Memory B cell (primary cell): ENCODE data around the gene FAM219A.

Experiments
- ATAC-seq: fragments of 150-1000 bp; cut with Tn5 transposase; 2 replicates; pipeline ENCODE4 v1.10.0; 2021; ENCODE audit warnings: low read depth, mild to moderate bottlenecking, moderate library complexity
- DNase-seq, 2 donors: peaks; one replicate each; pipeline ENCODE4 v3.0.0; 2022; ENCODE audit warnings: low spot score in 2 of 2
- H3K27ac Mint-ChIP-seq: one replicate; pipeline ENCODE4 v1.8.0; 2022; ENCODE audit warnings: mild to moderate bottlenecking, moderate library complexity, mixed read lengths
- H3K27me3 Mint-ChIP-seq: one replicate; pipeline ENCODE4 v1.8.0; 2022; ENCODE audit warnings: mixed read lengths
- H3K36me3 Mint-ChIP-seq: one replicate; pipeline ENCODE4 v1.8.0; 2022; ENCODE audit warnings: mild to moderate bottlenecking, mixed read lengths
- H3K4me1 Mint-ChIP-seq: one replicate; pipeline ENCODE4 v1.8.0; 2022; ENCODE audit warnings: mixed read lengths
- H3K4me3 Mint-ChIP-seq: one replicate; pipeline ENCODE4 v1.8.0; 2022; ENCODE audit warnings: mild to moderate bottlenecking, moderate library complexity, mixed read lengths
- H3K9me3 Mint-ChIP-seq: one replicate; pipeline ENCODE4 v1.8.0; 2022; ENCODE audit warnings: mixed read lengths

The FAM219A gene, protein sequence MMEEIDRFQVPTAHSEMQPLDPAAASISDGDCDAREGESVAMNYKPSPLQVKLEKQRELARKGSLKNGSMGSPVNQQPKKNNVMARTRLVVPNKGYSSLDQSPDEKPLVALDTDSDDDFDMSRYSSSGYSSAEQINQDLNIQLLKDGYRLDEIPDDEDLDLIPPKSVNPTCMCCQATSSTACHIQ

DNA sequence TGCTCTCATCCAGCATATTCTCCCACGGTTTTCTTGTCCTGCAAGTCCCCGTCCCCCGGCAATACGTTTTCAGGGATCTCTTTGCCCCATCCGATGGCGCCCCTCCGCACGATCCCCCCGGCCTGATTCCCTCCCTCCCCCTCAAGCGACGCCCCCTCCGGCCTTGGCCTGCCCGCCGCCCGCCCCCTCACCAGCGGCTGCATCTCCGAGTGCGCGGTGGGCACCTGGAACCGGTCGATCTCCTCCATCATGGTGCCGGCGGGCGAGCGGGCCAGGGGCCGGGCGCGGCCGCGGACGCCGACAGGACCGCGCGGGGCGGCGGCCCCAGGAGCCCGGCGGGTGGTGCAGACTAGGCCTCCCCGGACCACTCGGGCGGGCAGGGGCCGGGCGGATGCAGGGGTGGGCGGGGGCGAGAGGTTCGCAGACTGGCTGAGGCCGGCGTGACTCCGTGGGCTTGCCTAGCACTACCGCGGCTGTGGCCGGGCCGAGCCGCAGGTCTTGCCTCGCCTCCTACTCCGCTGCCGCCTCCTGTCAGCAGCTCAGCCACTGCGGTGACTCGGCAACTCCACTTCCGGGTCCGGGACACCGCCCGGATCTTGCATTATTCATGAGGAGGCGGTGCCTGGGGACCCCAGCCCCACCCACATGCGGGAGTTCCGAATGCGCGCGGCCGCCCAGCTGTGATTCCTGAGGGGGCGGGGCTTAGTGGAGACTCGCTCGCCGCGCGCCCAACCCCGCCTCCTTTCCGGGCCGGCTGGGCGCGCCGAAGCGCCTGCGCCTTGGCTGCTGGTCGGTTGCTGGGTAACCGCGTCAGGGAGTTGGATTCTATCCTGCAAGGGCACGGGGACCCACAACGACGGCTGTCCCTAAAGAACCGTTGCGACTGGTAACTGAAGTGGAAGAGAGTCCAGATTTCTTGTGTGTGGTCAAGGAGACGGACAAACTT lies at the start of gene FAM219A, which contains the start of gene DNAI1:
Gene FAM219A (minus strand): TSS at position 558 of the 946 bp plus-strand sequence. CDS start 307 bp downstream, at position 251.
Gene DNAI1 (plus strand): TSS at position 793 of the 946 bp plus-strand sequence. CDS start 201 bp downstream, outside the sequence.
- no peaks in the 10 kb centered on the region for H3K9me3 Mint-ChIP-seq

DNA sequence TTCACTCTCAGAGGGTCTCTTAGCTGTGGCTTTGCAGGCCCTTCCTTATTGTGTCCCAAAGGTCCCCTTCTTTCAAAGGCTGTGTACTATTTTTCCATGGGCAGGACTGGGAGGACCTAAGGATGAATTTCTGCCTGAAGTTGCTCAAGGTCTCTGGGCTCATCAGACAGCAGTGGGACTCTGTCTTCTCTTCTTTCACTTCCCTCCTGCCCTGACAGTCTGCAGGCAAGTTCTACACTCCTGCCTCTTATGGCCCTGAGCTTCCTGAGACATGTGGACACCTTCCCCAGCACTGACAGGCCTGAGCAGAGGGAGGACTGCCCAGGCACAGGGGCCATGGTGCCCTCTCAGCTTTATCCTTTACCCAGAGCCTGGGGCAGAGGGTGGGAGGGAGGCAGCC lies 49.6 kb upstream of the FAM219A start:
- Mint-ChIP-seq H3K9me3 (no peaks in the 10 kb centered on the region), H3K4me3 (no peak overlapping the region), H3K4me1 (no peaks in the 10 kb centered on the region), H3K27ac (no peak overlapping the region), H3K36me3 (no peaks in the 10 kb centered on the region), H3K27me3 (peaks cover 7% of the 10 kb centered on the region)
- DNase-seq = no peak
- no peak for ATAC-seq

More for the DNA sequence above, at the start of gene FAM219A, which contains the start of gene DNAI1:
- Mint-ChIP-seq H3K4me3 (peak within 1 kb of the TSS; percentile 86), H3K27me3 (peaks cover 6% of the 10 kb centered on the region), H3K36me3 (no peaks in the 10 kb centered on the region), H3K27ac (peak within 1 kb of the TSS; percentile 48), H3K4me1 (peaks cover 15% of the 10 kb centered on the region)
- peak; percentile 95 for ATAC-seq
- DNase-seq = peak; percentile 98 to 100

DNA sequence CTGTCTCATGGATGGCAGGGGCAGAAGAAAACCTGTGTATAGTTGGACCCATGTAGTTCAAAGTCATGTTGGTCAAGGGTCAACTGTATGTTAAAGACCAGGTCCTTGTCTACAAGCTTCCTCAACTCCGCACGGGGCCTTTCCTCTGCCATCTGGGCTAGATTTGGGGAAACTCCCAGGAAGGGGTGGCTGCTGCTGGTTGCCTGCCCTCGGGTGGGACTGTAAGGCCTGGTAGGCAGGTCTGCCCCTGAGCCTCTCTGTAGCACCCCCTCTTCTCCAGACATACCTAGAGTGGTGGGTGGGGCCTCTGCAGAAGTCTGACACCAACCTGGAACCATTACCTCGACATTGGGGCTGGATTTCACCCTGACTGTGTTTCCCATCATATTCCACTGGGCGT lies 49.2 kb upstream of the FAM219A start:
- Mint-ChIP-seq H3K9me3 (no peaks in the 10 kb centered on the region), H3K4me3 (no peak overlapping the region), H3K36me3 (no peaks in the 10 kb centered on the region), H3K27ac (no peak overlapping the region), H3K4me1 (no peaks in the 10 kb centered on the region), H3K27me3 (peaks cover 7% of the 10 kb centered on the region)
- ATAC-seq = no peak
- DNase-seq = no peak

DNA sequence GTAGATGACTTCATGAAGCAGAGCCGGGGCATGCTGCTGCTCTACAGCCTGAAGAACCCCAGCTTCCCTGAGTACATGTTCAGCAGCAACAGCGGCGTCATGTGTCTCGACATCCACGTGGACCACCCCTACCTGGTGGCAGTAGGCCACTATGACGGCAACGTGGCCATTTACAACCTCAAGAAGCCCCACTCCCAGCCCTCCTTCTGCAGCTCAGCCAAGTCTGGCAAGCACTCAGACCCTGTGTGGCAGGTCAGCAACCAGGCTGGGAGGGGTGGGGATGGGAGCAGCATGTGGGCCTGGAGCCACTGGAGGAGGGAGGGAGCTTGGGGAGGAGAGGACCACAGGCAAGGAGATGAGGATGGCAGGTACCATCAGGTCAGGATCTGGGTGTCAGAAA lies 48.3 kb upstream of the FAM219A start:
- Mint-ChIP-seq H3K4me3 (no peak overlapping the region), H3K4me1 (no peaks in the 10 kb centered on the region), H3K27ac (no peak overlapping the region), H3K36me3 (no peaks in the 10 kb centered on the region), H3K9me3 (no peaks in the 10 kb centered on the region), H3K27me3 (peaks cover 7% of the 10 kb centered on the region)
- DNase-seq (no peak), ATAC-seq (no peak)

DNA sequence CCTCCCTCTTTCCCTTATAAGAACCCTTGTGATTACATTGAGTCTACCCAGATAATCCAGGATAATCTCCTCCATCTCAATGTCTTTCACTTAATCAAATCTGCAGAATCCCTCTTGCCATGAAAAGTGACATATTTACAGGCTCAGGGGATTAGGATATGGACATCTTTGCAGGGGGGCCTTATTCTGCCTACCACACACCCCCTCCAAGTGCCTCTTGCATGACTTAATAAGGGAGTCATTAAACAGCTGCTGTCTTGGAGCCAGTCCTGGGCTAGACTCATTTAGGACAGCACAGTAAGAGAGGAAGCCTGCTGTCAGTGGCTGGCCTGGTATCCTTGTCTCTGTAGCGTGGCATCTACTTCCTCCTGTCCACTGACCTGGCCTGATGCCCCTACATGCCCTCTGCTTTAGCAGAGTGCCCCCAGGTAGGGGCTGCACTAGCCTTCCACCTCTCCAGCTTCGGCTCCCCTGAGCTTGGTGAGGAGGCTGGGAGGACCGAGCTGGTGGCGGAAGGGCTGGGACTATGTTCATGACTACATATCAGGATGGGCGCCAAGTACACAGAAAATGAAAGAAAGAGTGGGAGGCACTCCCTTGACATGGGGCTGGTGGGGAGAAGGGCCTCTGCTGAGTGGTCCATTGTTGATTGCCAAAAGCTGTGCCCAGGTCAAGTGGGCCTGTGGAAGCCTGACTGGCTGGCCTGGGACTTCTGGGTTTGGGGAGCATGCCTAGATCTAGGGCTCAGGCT lies 47.2 kb upstream of the FAM219A start:
- ATAC-seq (no peak), DNase-seq (no peak)
- H3K4me1 Mint-ChIP-seq = peaks cover 1% of the 10 kb centered on the region
- no peaks in the 10 kb centered on the region for H3K36me3 Mint-ChIP-seq
- H3K27ac Mint-ChIP-seq = no peak overlapping the region
- no peaks in the 10 kb centered on the region for H3K9me3 Mint-ChIP-seq
- peaks cover 5% of the 10 kb centered on the region for H3K27me3 Mint-ChIP-seq
- H3K4me3 Mint-ChIP-seq = no peak overlapping the region

DNA sequence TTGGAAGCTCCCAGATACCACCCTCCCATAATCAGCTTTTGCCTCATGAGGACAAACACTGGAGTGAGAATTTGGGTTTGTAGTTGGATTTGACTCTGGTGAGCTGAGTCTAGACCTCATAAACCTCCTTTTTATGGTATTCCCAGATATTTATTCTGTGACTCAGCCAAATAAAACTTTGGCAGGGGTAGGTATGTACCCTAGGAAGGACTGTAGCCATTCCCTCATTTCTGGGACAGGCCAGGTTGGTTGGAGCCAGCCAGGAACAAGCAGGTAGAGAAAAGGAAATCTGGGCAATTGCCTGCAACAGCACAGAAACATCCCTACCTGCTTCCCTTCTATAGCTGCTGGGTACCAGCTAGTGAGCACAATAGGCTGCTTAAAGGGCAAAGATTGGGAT lies 45.0 kb upstream of the FAM219A start:
- no peak for DNase-seq
- H3K4me3 Mint-ChIP-seq = no peak overlapping the region
- no peak for ATAC-seq
- H3K27me3 Mint-ChIP-seq = peaks cover 7% of the 10 kb centered on the region
- H3K9me3 Mint-ChIP-seq = no peaks in the 10 kb centered on the region
- no peak overlapping the region for H3K27ac Mint-ChIP-seq
- H3K4me1 Mint-ChIP-seq = peaks cover 2% of the 10 kb centered on the region
- H3K36me3 Mint-ChIP-seq = no peaks in the 10 kb centered on the region

DNA sequence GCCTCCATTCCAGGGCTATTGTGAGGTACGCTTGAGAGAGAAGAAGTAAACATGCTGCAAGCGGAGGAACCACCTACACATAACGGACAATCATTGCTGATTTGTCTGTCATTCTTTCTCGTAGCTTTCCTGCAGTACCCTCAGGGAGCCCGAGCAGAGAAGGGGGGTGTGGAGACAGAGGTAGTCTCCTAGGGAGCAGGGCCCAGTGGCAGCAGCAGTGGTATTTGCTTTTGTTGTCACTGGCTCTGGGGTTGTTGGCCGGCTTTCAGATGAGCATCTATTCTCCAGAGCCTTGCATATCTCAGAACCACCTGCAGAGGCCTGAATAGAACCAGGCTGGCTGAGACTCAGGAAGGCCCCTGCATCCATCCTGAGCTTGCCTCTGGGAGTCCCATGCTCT lies 44.5 kb upstream of the FAM219A start:
- no peak for DNase-seq
- H3K9me3 Mint-ChIP-seq = no peaks in the 10 kb centered on the region
- H3K4me1 Mint-ChIP-seq = peaks cover 2% of the 10 kb centered on the region
- H3K4me3 Mint-ChIP-seq = no peak overlapping the region
- H3K27ac Mint-ChIP-seq = no peak overlapping the region
- no peak for ATAC-seq
- H3K36me3 Mint-ChIP-seq = no peaks in the 10 kb centered on the region
- H3K27me3 Mint-ChIP-seq = peaks cover 7% of the 10 kb centered on the region

DNA sequence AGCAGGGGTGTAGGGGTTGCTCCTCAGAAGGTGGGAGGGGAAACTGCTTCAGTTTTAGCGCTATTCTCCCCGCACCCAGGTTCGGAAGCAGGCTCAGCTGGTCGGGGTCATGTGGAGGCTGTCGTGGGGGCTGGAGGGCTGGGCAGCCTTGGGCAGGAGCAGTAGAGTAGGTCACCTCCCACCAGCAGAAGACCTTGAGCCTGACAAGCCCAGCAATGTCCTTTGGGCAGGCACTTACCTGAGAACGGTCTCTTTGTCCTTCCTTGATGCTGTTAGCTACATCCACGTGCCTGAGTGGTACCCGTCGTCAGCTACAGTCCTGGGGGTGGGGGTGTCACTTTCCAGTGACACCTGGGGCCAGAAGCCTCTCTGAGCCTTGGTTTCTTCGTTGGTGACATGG lies 44.1 kb upstream of the FAM219A start:
- DNase-seq (no peak), ATAC-seq (no peak)
- no peak overlapping the region for H3K27ac Mint-ChIP-seq
- H3K36me3 Mint-ChIP-seq = no peaks in the 10 kb centered on the region
- no peaks in the 10 kb centered on the region for H3K9me3 Mint-ChIP-seq
- H3K4me1 Mint-ChIP-seq = peaks cover 2% of the 10 kb centered on the region
- peaks cover 10% of the 10 kb centered on the region for H3K27me3 Mint-ChIP-seq
- no peak overlapping the region for H3K4me3 Mint-ChIP-seq

DNA sequence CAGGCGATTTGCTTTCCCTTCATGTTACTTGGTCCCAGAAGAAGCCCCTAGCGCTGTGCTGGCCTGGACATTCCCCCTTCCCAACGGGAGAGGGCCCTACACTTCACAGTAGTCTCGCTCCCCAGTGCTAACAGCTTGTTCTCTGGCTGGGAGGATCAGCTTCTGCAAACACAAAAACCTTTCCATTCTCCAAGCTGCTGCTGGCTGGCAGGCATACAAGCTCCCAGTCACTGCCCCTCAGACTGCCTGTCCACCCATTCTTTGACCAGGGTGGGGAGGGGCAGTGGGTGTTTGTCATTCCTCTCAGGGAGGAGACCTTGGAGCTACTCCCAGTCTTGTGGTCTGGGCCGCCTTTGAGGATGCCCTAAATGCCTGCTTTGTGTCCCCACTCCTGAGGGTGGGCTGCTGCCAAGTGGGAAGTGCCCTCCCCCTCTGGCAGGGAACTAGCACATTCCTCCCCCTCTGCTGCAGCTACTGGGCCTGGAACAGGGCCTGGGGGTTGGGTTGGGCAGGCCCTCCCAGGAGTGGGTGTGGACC lies 43.6 kb upstream of the FAM219A start:
- peaks cover 2% of the 10 kb centered on the region for H3K4me1 Mint-ChIP-seq
- ATAC-seq = no peak

DNA sequence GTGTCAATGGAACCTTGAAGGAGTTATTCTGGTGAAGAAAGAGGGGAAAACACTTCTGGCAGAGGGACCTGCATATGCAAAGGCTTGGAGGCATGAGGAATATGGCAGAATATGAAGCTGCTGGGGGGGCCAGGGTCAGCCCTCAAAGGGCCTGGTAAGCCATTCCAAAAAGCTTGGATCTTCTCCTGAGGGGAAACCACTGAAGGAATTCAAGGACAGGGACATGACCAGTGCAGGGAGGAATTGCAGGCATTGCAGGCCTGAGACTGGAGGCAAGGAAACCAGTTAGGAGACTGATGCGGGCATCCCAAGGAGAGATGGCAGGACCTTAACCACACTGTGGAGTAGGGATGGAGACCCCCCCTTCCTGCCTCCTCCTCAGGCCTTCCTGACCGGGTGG lies 43.0 kb upstream of the FAM219A start:
- no peak overlapping the region for H3K4me3 Mint-ChIP-seq
- no peaks in the 10 kb centered on the region for H3K36me3 Mint-ChIP-seq
- ATAC-seq (no peak), DNase-seq (no peak)
- H3K9me3 Mint-ChIP-seq = no peaks in the 10 kb centered on the region
- no peak overlapping the region for H3K27ac Mint-ChIP-seq
- H3K4me1 Mint-ChIP-seq = peaks cover 2% of the 10 kb centered on the region
- peaks cover 12% of the 10 kb centered on the region for H3K27me3 Mint-ChIP-seq

More for the DNA sequence above, 43.6 kb upstream of the FAM219A start:
- Mint-ChIP-seq H3K4me3 (no peak overlapping the region), H3K36me3 (no peaks in the 10 kb centered on the region), H3K9me3 (no peaks in the 10 kb centered on the region), H3K27me3 (peaks cover 12% of the 10 kb centered on the region), H3K27ac (no peak overlapping the region)
- no peak for DNase-seq

DNA sequence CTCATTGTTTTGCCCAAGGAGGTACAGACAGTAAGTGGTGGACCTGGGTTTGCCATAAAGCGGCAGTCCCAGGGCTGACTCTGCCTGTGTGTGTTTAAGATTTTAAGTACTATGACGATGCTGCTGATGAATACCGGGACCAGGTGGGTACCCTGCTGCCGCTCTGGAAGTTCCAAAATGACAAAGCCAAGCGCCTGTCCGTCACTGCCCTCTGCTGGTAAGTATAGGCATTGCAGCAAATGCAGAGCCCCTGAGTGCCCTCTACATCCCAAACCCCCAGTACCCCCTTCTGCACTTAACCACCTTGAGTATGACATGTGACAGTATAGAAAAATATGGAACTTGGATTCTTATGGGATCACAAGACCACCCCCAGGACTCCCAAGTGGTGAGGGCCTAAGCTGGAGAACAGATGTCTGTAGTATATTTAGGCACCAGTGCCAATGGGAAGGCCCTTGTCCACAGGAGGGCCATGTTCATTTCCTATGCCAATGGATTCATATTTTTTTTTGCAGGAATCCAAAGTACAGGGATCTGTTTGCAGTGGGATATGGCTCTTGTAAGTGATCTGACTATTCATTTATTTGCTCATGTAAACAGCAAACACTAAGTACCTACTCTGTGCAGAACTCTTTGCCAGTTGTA lies 42.4 kb upstream of the FAM219A start:
- ATAC-seq (peak; percentile 84), DNase-seq (peak; percentile 79 to 86)
- Mint-ChIP-seq H3K9me3 (no peaks in the 10 kb centered on the region), H3K36me3 (no peaks in the 10 kb centered on the region), H3K27me3 (peaks cover 12% of the 10 kb centered on the region), H3K4me1 (peaks cover 2% of the 10 kb centered on the region), H3K27ac (no peak overlapping the region), H3K4me3 (no peak overlapping the region)

DNA sequence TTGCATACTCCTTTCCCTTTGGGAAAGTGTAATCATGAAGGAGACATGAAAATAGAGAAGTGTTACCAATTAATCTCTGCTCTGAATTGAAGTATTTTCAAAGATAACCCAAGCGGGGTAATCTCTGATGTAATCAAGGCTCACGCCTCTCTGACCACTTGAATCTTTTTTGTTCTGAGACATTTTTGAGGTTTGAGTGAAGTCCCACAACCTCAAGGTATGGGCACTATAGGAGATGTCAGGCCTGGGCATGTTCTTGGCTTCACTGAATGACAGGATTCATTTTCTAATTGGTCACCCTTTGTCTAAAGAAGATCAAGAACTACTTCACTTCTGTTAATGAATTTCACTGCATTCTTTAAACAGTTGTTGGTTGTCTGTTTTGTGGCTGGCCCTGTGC lies 40.7 kb upstream of the FAM219A start:
- Mint-ChIP-seq H3K36me3 (no peaks in the 10 kb centered on the region), H3K27ac (no peak overlapping the region), H3K4me3 (no peak overlapping the region), H3K9me3 (no peaks in the 10 kb centered on the region), H3K27me3 (peaks cover 14% of the 10 kb centered on the region), H3K4me1 (peaks cover 2% of the 10 kb centered on the region)
- ATAC-seq = no peak
- DNase-seq = no peak

DNA sequence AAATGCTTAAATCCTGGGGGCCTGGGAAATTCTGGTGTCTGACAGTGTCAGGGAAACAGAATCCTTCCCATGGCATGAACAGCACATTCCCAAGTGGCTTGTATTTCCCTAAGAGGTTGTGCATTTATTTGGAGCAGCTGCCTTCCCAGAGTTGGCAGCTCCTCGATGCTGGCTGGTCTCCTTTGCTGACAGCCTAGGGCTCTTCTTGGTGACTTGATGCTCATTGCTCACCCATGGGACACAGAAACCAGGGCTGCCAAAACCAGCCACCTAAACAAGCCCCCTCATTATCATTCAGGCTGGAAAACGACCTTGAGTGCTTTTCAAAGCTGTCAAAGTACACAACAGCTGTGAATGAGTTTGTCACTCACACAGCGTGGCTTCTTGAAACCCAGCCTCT lies 40.2 kb upstream of the FAM219A start:
- no peak for DNase-seq
- H3K27ac Mint-ChIP-seq = no peak overlapping the region
- H3K4me1 Mint-ChIP-seq = peaks cover 2% of the 10 kb centered on the region
- no peaks in the 10 kb centered on the region for H3K36me3 Mint-ChIP-seq
- H3K9me3 Mint-ChIP-seq = no peaks in the 10 kb centered on the region
- no peak overlapping the region for H3K4me3 Mint-ChIP-seq
- peaks cover 13% of the 10 kb centered on the region for H3K27me3 Mint-ChIP-seq
- no peak for ATAC-seq
